C4-2B (cell line): Measurements from ENCODE around the gene DNAJB8.

Experiments
- ZFX ChIP-seq: fragments of 450-650 bp; IDR thresholded peaks from 2 replicates; pipeline ENCODE4 v1.6.1; 2017
- TF ChIP-seq, protein P1 (sequence below): fragments of 450-650 bp; conservative IDR thresholded peaks from 2 replicates; pipeline ENCODE4 v1.5.1; 2017; ENCODE audit warnings: mild to moderate bottlenecking

- TF ChIP-seq, protein P1, sequence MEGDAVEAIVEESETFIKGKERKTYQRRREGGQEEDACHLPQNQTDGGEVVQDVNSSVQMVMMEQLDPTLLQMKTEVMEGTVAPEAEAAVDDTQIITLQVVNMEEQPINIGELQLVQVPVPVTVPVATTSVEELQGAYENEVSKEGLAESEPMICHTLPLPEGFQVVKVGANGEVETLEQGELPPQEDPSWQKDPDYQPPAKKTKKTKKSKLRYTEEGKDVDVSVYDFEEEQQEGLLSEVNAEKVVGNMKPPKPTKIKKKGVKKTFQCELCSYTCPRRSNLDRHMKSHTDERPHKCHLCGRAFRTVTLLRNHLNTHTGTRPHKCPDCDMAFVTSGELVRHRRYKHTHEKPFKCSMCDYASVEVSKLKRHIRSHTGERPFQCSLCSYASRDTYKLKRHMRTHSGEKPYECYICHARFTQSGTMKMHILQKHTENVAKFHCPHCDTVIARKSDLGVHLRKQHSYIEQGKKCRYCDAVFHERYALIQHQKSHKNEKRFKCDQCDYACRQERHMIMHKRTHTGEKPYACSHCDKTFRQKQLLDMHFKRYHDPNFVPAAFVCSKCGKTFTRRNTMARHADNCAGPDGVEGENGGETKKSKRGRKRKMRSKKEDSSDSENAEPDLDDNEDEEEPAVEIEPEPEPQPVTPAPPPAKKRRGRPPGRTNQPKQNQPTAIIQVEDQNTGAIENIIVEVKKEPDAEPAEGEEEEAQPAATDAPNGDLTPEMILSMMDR, result no peak
- TF ChIP-seq ZFX, result peak; percentile 97
Measured at GRCh38 chr3:128488991-128489673, 22.4 kb upstream of the DNAJB8 start.
